Aorta (tissue), 5 donors: Measurements from ENCODE around the gene GRIPAP1. TPM values are rescaled to one million over a fixed set of nuclear protein-coding genes. Genes with fewer than 3 reads are reported as not detected.
"Not testable (repeated sequence)": the region's sequence is repeated elsewhere in the genome, so short reads cannot be mapped to it uniquely, and the experiment has no call there.

Experiments used
- ATAC-seq: fragments of 200-7000 bp; cut with Tn5 transposase; one replicate; pipeline ENCODE4 v1.9.1; 2022; ENCODE audit warnings: moderate library complexity; ENCODE audit not compliant: low FRiP score
- DNase-seq, 2 donors: peaks; one replicate each; pipeline ENCODE4 v3.0.0-alpha.2; 2020
- H3K27ac ChIP-seq, 2 donors: one replicate each; pipeline ENCODE4 v1.5.1; 2013; ENCODE audit warnings: low read length in 2 of 2, mild to moderate bottlenecking in 2 of 2, moderate library complexity in 2 of 2, control low read depth in 1 of 2, inconsistent platforms in 1 of 2, low read depth in 1 of 2
- H3K27me3 ChIP-seq, 2 donors: one replicate each; pipeline ENCODE4 v1.6.1; 2013; ENCODE audit warnings: control low read depth in 1 of 2, low read length in 1 of 2, mild to moderate bottlenecking in 1 of 2, moderate library complexity in 1 of 2; ENCODE audit not compliant: insufficient read depth in 2 of 2, control insufficient read depth in 1 of 2
- H3K36me3 ChIP-seq, 2 donors: one replicate each; pipeline ENCODE4 v1.6.1; 2013; ENCODE audit warnings: control low read depth in 1 of 2, low read length in 1 of 2, mild to moderate bottlenecking in 1 of 2; ENCODE audit not compliant: insufficient read depth in 2 of 2, control insufficient read depth in 1 of 2
- H3K4me1 ChIP-seq, 2 donors: one replicate each; pipeline ENCODE4 v1.6.1; 2013; ENCODE audit warnings: low read length in 2 of 2, control low read depth in 1 of 2, mild to moderate bottlenecking in 1 of 2, moderate library complexity in 1 of 2; ENCODE audit not compliant: insufficient read depth in 2 of 2, control insufficient read depth in 1 of 2
- H3K4me3 ChIP-seq, 2 donors: one replicate each; pipeline ENCODE4 v1.5.1; 2013; ENCODE audit warnings: low read length in 2 of 2, control low read depth in 1 of 2, mild to moderate bottlenecking in 1 of 2
- H3K9me3 ChIP-seq: one replicate; pipeline ENCODE4 v1.6.1; 2013; ENCODE audit warnings: mild to moderate bottlenecking, low read length; ENCODE audit not compliant: control insufficient read depth
- WGBS, 2 donors: extraction: QIAGEN DNeasy Blood & Tissue Kit; methylation state at CpG; one replicate each; pipeline ENCODE4 v1.1.7; 2013; 5-methylcytosine and 5-hydroxymethylcytosine counted together
- intact Hi-C, 2 donors: fragments of 100-400 bp; cut with DNase I; formaldehyde crosslinking; loops; one replicate each; pipeline versions ENCODE4 v1.14.2 to v1.15.0; 2022
- polyA plus RNA-seq, 2 donors: library from polyadenylated mRNA; stranded (reverse); fragments of 200-250 nt; gene quantifications; one replicate each; pipeline ENCODE4 v1.2.3, GENCODE V29; 2013
- total RNA-seq, 2 donors: library from RNA; stranded (reverse); fragmentation: NEBNext Ultra II Directional; extraction: Animal tissue kit (Norgen Biotek cat#: 25700); gene quantifications; one replicate each; pipeline ENCODE4 v1.2.1, GENCODE V29; 2021
- donor health status: healthy with polysubstance abuse.
- donor health status: Bipolar disorder and iron deficiency.
- donor health status: DM: no; HTN: no; CAD: no.
- donor health status: DM: no; HTN: no; CAD: no.
- donor health status: DM: yes; HTN: yes; CAD: no.

GRIPAP1 gene
- total and polyA plus RNA-seq, 4 donors: 17.3 to 53.7 (median 41.6) TPM

DNA sequence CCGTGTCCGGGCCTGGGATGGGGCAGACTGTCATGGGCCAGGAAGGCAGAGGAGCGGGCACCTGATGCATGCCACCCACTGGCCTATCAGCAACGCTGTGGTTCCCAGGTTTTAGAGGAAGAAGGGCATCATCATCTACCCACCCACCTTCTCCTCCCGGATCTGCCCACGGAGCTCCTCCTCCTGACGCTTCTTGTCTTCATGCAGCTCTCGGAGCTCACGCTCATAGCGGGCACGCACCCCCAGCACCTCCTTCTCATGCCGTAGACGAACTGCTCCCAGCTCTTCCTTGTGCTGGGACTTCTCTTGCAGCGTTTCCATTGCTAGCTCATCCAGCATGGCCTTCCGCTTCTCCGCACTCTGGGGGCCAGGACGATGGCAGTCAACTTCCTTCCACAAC, 19.0 kb downstream of the GRIPAP1 start:
- Histone ChIP-seq H3K4me3 (no peak overlapping the region), H3K4me1 (no peaks in the 10 kb centered on the region), H3K9me3 (no peaks in the 10 kb centered on the region), H3K27ac (no peak overlapping the region), H3K36me3 (peaks cover 0 to 9% of the 10 kb centered on the region in 2 donors), H3K27me3 (no peaks in the 10 kb centered on the region)
- 85 to 90% methylated on average over 17 of the region's 17 CpGs for WGBS, 2 donors
- intact Hi-C loops: no loop called here
- ATAC-seq (no peak), DNase-seq (no peak)

GRCh38 chrX:48981178-48981577, 20.9 kb downstream of the GRIPAP1 start:
- Histone ChIP-seq H3K27ac (no peak overlapping the region), H3K9me3 (no peaks in the 10 kb centered on the region), H3K4me3 (no peak overlapping the region), H3K27me3 (no peaks in the 10 kb centered on the region), H3K4me1 (no peaks in the 10 kb centered on the region), H3K36me3 (peaks cover 0 to 7% of the 10 kb centered on the region in 2 donors)
- peak in 1 of 2 donors; percentile 47 for DNase-seq
- 80 to 95% methylated on average over 10 of the region's 10 CpGs for WGBS, 2 donors
- ATAC-seq: peak; percentile 38
- intact Hi-C loops: no loop called here

DNA sequence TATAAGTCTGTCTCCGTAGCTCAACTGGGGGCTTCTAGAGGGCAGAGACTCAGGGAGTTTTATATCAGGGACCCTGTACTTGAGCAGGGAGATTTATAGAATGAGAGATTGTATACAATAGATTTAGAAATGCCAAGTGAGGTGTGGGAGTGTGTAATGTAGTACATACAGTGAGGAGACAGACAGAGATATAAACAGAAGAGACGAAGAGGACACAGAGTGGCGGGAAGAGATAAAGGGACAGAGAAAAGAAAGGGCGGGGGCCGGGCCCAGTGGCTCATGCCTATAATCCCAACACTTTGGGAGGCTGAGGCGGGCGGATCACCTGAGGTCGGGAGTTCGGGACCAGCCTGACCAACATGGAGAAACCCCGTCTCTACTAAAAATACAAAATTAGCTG, 21.7 kb downstream of the GRIPAP1 start:
- WGBS, 2 donors: 79 to 86% methylated on average over 3 to 10 of the region's 10 CpGs

GRCh38 chrX:48978226-48978625, 23.8 kb downstream of the GRIPAP1 start:
- H3K27ac ChIP-seq: no peak overlapping the region
- no peaks in the 10 kb centered on the region for H3K27me3 ChIP-seq
- intact Hi-C loops: no loop called here
- ATAC-seq: no peak
- WGBS, 2 donors: 91 to 93% methylated on average over 5 of the region's 5 CpGs
- no peaks in the 10 kb centered on the region for H3K4me1 ChIP-seq
- no peaks in the 10 kb centered on the region for H3K9me3 ChIP-seq
- no peak for DNase-seq
- H3K36me3 ChIP-seq: peaks cover 0 to 7% of the 10 kb centered on the region in 2 donors
- H3K4me3 ChIP-seq: no peak overlapping the region

More for the DNA sequence above, 21.7 kb downstream of the GRIPAP1 start:
- H3K4me1 ChIP-seq, DNase-seq, H3K27me3 ChIP-seq, H3K4me3 ChIP-seq, H3K36me3 ChIP-seq, H3K9me3 ChIP-seq, H3K27ac ChIP-seq, ATAC-seq, intact Hi-C loops: not testable (repeated sequence)

DNA sequence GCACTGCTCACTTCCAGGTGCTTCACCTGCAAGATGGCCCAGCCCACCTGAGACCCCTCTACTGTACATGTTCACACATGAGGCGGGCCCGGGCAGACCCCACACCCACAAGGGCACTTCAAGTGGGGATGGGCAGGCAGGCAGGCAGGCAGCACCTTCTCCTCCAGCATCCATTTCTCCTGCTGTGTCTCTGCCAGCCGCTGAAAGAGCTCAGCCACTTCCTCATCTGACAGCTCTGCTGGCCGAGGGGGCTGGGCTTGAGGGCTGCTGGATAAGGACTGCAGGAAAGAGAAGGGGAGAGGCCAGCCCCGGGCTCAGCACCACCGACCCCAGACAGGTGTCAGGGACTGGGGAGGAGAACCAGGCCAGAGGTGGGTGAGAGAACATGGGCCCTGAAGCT, 26.0 kb downstream of the GRIPAP1 start:
- no peak for DNase-seq
- Histone ChIP-seq H3K27ac (no peak overlapping the region), H3K4me3 (no peak overlapping the region), H3K4me1 (no peaks in the 10 kb centered on the region), H3K36me3 (no peaks in the 10 kb centered on the region), H3K27me3 (no peaks in the 10 kb centered on the region), H3K9me3 (no peaks in the 10 kb centered on the region)
- ATAC-seq: no peak
- WGBS, 2 donors: 68 to 73% methylated on average over 6 of the region's 6 CpGs
- intact Hi-C loops: no loop called here

DNA sequence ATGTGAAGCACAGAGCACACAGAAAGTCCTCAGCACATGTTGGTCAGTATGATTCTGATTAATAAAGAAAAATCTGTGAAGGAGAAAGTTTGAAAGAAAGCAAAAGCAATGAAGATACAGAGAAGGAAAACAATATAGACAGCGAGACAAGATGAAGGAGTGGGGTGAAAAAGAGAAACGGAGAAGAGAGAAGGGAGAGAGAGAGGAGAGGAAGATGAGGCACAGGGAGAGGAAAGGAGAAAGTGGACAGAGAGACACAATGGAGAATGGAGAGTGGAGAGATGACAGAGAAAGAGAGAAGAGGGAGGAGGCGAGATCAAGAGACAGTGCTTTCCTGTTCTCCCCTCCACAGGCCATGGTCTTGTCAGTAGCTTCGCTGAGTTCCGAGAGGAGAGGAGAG, 26.5 kb downstream of the GRIPAP1 start:
- H3K4me3 ChIP-seq: no peak overlapping the region
- H3K27me3 ChIP-seq: no peaks in the 10 kb centered on the region
- no peak overlapping the region for H3K27ac ChIP-seq
- intact Hi-C loops: no loop called here
- H3K36me3 ChIP-seq: no peaks in the 10 kb centered on the region
- DNase-seq: no peak
- 89 to 92% methylated on average over 3 to 5 of the region's 5 CpGs for WGBS, 2 donors
- no peak for ATAC-seq
- H3K9me3 ChIP-seq: no peaks in the 10 kb centered on the region
- H3K4me1 ChIP-seq: no peaks in the 10 kb centered on the region

DNA sequence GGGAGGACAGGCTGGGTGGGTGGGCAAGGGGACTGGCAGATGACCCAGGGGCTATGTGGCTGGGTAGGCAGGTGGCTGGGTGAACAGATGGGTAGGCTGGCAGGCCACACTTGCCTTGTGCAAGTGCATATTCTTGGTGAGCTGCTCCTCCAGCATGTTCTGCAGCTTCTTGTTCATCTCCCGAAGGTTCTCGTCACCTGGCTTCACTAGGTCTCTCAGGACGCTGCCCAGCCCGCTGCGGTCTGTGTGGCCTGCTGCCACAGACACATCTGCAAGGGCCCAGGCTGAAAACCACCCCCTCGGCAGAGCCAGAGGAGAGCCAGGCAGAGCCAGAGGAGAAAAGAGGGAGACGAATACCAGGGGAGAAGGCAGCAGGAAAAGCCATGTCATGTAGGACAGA, 27.0 kb downstream of the GRIPAP1 start:
- ATAC-seq (no peak), DNase-seq (no peak)
- 84 to 87% methylated on average over 7 of the region's 7 CpGs for WGBS, 2 donors
- H3K36me3 ChIP-seq: no peaks in the 10 kb centered on the region
- no peaks in the 10 kb centered on the region for H3K27me3 ChIP-seq
- H3K4me3 ChIP-seq: no peak overlapping the region
- H3K9me3 ChIP-seq: no peaks in the 10 kb centered on the region
- H3K27ac ChIP-seq: no peak overlapping the region
- no peaks in the 10 kb centered on the region for H3K4me1 ChIP-seq
- intact Hi-C loops: no loop called here

DNA sequence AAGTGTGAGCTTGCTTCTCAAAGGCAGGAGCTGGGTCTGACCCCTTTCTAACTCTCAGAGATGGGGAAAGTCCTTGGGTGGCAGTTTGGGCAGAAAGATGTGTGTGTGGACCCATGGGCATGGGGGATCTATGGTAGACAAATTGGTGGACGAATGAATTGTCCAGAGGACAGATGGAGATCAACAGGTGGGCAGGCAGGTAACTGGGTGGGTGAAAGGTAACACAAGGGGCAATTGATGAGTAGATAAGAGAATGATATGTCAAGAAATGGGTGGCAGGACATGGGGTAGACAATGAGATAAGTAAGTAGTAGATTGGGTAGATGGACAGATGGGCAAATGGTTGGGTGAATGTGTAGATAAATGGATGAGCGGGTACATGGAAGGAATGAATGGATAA, 27.5 kb downstream of the GRIPAP1 start:
- intact Hi-C loops: no loop called here
- no peak for DNase-seq
- ATAC-seq: no peak
- Histone ChIP-seq H3K9me3 (no peaks in the 10 kb centered on the region), H3K4me1 (no peaks in the 10 kb centered on the region), H3K4me3 (no peak overlapping the region), H3K27ac (no peak overlapping the region), H3K36me3 (no peaks in the 10 kb centered on the region), H3K27me3 (no peaks in the 10 kb centered on the region)
- WGBS, 2 donors: 69 to 93% methylated on average over 2 of the region's 2 CpGs

- Histone ChIP-seq H3K36me3 (no peaks in the 10 kb centered on the region), H3K27me3 (no peaks in the 10 kb centered on the region), H3K4me3 (no peak overlapping the region), H3K4me1 (no peaks in the 10 kb centered on the region), H3K27ac (no peak overlapping the region), H3K9me3 (no peaks in the 10 kb centered on the region)
- ATAC-seq: no peak
- intact Hi-C loops: no loop called here
- no peak for DNase-seq
- WGBS, 2 donors: 67 to 81% methylated on average over 3 of the region's 3 CpGs
Observed at GRCh38 chrX:48974033-48974432, 28.0 kb downstream of the GRIPAP1 start.
